WTC11 (cell line): ENCODE measurements around the gene IGFL1. TPM values are rescaled to one million over a fixed set of nuclear protein-coding genes. Genes with fewer than 3 reads are reported as not detected.

Source experiments
- ATAC-seq: fragments of 200-7000 bp; cut with Tn5 transposase; 2 replicates; pipeline ENCODE4 v1.10.0; 2021; ENCODE audit warnings: mild to moderate bottlenecking, moderate library complexity
- CTCF ChIA-PET: fragments of 300-600 bp; sonication (Branson Sonifier 250); formaldehyde crosslinking; loops from one replicate; lab custom pipeline; 2021; ENCODE audit warnings: antibody characterized with exemption; lab: Charles Lee
- POLR2A ChIA-PET: fragments of 350-600 bp; sonication (Branson Sonifier 250); formaldehyde crosslinking; loops from one replicate; lab custom pipeline; 2021; ENCODE audit warnings: antibody characterized with exemption; lab: Charles Lee
- DNase-seq: peaks from one replicate; pipeline ENCODE4 v3.0.0; 2021; ENCODE audit warnings: low spot score
- H3K27ac Mint-ChIP-seq: 2 replicates; pipeline ENCODE4 v1.8.0; 2021; ENCODE audit warnings: mixed read lengths
- H3K27me3 Mint-ChIP-seq: 2 replicates; pipeline ENCODE4 v1.8.0; 2021; ENCODE audit warnings: low read depth, mild to moderate bottlenecking, moderate library complexity, mixed read lengths
- H3K36me3 Mint-ChIP-seq: 2 replicates; pipeline ENCODE4 v1.8.0; 2021; ENCODE audit warnings: mixed read lengths
- H3K4me1 Mint-ChIP-seq: 2 replicates; pipeline ENCODE4 v1.8.0; 2022; ENCODE audit warnings: mixed read lengths
- H3K4me3 Mint-ChIP-seq: 2 replicates; pipeline ENCODE4 v1.8.0; 2021; ENCODE audit warnings: mild to moderate bottlenecking, moderate library complexity, mixed read lengths
- H3K9me3 Mint-ChIP-seq: 2 replicates; pipeline ENCODE4 v1.8.0; 2021; ENCODE audit warnings: mixed read lengths
- CBFB ChIP-seq: sonication (generic); formaldehyde crosslinking; IDR thresholded peaks from 2 replicates; pipeline ENCODE4 v1.8.1; 2022; ENCODE audit warnings: mild to moderate bottlenecking, low read depth, missing genetic modification reagents
- ETV6 ChIP-seq: sonication (generic); formaldehyde crosslinking; IDR thresholded peaks from 2 replicates; pipeline ENCODE4 v1.8.1; 2022; ENCODE audit warnings: mild to moderate bottlenecking, missing genetic modification reagents
- IRF2 ChIP-seq: sonication (generic); formaldehyde crosslinking; IDR thresholded peaks from 2 replicates; pipeline ENCODE4 v1.8.0; 2022; ENCODE audit warnings: low read depth, missing genetic modification reagents, borderline replicate concordance
- JAZF1 ChIP-seq: fragments of 250-450 bp; sonication (Bioruptor Pico); IDR thresholded peaks from 2 replicates; pipeline ENCODE4 v1.9.0; 2021; ENCODE audit warnings: moderate library complexity, mild to moderate bottlenecking, inconsistent platforms
- SMAD3 ChIP-seq: sonication (generic); formaldehyde crosslinking; IDR thresholded peaks from 2 replicates; pipeline ENCODE4 v1.8.0; 2022; ENCODE audit warnings: missing genetic modification reagents, mild to moderate bottlenecking, borderline replicate concordance
- TCF7 ChIP-seq: sonication (generic); formaldehyde crosslinking; IDR thresholded peaks from 2 replicates; pipeline ENCODE4 v1.8.0; 2022; ENCODE audit warnings: mild to moderate bottlenecking, low read depth, missing genetic modification reagents, moderate library complexity
- TEAD4 ChIP-seq: sonication (generic); formaldehyde crosslinking; IDR thresholded peaks from 2 replicates; pipeline ENCODE4 v1.8.0; 2022; ENCODE audit warnings: mild to moderate bottlenecking, missing genetic modification reagents
- ZNF121 ChIP-seq: sonication (generic); formaldehyde crosslinking; IDR thresholded peaks from 2 replicates; pipeline ENCODE4 v1.8.0; 2023; ENCODE audit warnings: missing genetic modification reagents
- ZNF219 ChIP-seq: sonication (generic); formaldehyde crosslinking; IDR thresholded peaks from 2 replicates; pipeline ENCODE4 v1.8.0; 2023; ENCODE audit warnings: missing genetic modification reagents, mild to moderate bottlenecking, borderline replicate concordance
- total RNA-seq: library from RNA; stranded (reverse); gene quantifications from 3 replicates; pipeline ENCODE4 v1.2.3, GENCODE V29; 2021
- TF ChIP-seq, protein P1 (sequence below): sonication (generic); formaldehyde crosslinking; IDR thresholded peaks from 2 replicates; pipeline ENCODE4 v1.8.1; 2023; ENCODE audit warnings: mild to moderate bottlenecking, moderate library complexity, missing genetic modification reagents
- TF ChIP-seq, protein P2 (sequence below): sonication (generic); formaldehyde crosslinking; IDR thresholded peaks from 2 replicates; pipeline ENCODE4 v1.8.0; 2023; ENCODE audit warnings: mild to moderate bottlenecking, missing genetic modification reagents
- TF ChIP-seq, protein P3 (sequence below): sonication (generic); formaldehyde crosslinking; IDR thresholded peaks from 2 replicates; pipeline ENCODE4 v1.8.1; 2023; ENCODE audit warnings: mild to moderate bottlenecking, missing genetic modification reagents, moderate library complexity
- TF ChIP-seq, protein P4 (sequence below): sonication (generic); formaldehyde crosslinking; IDR thresholded peaks from 2 replicates; pipeline ENCODE4 v1.8.1; 2023; ENCODE audit warnings: mild to moderate bottlenecking, missing genetic modification reagents, moderate library complexity
- TF ChIP-seq, protein P5 (sequence below): sonication (generic); formaldehyde crosslinking; IDR thresholded peaks from 2 replicates; pipeline ENCODE4 v1.8.0; 2022; ENCODE audit warnings: mild to moderate bottlenecking, missing genetic modification reagents
- TF ChIP-seq, protein P6 (sequence below): fragments of 250-450 bp; sonication (Bioruptor Pico); IDR thresholded peaks from 2 replicates; pipeline ENCODE4 v1.9.0; 2021; ENCODE audit warnings: mild to moderate bottlenecking, borderline replicate concordance
- TF ChIP-seq, protein P7 (sequence below): sonication (generic); formaldehyde crosslinking; IDR thresholded peaks from 2 replicates; pipeline ENCODE4 v1.8.1; 2023; ENCODE audit warnings: mild to moderate bottlenecking, missing genetic modification reagents
- TF ChIP-seq, protein P8 (sequence below): sonication (generic); formaldehyde crosslinking; IDR thresholded peaks from 2 replicates; pipeline ENCODE4 v1.8.1; 2023; ENCODE audit warnings: mild to moderate bottlenecking, missing genetic modification reagents

The IGFL1 gene
- total RNA-seq, 1 experiment from 2014 or later, result not detected

DNA sequence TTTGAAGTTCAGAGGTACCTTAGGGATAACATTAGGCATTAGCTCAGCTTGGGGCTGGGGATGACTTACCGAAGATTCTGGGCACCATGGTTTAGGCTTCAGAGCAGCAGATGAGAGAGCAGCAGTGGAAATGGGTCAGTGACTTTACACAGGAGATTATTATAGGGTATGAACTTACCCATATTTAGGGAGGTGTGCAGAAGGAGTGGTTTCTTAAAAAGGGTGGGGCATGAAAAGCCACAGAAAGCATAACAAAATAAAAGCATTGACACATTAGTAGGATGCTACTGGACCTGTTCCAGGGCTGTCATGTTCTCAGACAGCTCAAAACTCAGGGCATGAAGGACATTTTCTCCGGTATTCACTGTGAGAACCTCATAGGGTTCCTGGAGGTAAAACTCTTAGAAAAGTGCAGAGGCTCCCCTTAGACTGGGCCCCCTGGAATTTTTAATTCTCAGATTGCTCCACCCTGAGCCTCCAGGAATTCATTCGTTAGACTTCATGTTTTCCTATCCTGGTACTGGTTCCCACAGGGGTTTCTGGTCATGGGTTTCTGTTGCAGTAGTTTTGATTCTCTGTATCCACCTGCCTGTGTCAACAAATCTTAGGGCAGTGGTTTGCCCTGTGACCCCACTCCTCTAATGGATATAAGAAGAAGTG, 20.7 kb downstream of the IGFL1 start:
- CTCF ChIA-PET, result interaction anchor here (1.2 to 2.3 kb wide), 3 partner anchors 172 to 222 kb away, joined by 4 to 8 read pairs (median 6); no protein-coding TSS in a partner anchor
- H3K4me3 Mint-ChIP-seq, result no peak overlapping the region
- TF ChIP-seq, protein P1, sequence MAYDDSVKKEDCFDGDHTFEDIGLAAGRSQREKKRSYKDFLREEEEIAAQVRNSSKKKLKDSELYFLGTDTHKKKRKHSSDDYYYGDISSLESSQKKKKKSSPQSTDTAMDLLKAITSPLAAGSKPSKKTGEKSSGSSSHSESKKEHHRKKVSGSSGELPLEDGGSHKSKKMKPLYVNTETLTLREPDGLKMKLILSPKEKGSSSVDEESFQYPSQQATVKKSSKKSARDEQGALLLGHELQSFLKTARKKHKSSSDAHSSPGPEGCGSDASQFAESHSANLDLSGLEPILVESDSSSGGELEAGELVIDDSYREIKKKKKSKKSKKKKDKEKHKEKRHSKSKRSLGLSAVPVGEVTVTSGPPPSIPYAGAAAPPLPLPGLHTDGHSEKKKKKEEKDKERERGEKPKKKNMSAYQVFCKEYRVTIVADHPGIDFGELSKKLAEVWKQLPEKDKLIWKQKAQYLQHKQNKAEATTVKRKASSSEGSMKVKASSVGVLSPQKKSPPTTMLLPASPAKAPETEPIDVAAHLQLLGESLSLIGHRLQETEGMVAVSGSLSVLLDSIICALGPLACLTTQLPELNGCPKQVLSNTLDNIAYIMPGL (CRISPR knock-in tag), result no peak
- TF ChIP-seq, protein P2, sequence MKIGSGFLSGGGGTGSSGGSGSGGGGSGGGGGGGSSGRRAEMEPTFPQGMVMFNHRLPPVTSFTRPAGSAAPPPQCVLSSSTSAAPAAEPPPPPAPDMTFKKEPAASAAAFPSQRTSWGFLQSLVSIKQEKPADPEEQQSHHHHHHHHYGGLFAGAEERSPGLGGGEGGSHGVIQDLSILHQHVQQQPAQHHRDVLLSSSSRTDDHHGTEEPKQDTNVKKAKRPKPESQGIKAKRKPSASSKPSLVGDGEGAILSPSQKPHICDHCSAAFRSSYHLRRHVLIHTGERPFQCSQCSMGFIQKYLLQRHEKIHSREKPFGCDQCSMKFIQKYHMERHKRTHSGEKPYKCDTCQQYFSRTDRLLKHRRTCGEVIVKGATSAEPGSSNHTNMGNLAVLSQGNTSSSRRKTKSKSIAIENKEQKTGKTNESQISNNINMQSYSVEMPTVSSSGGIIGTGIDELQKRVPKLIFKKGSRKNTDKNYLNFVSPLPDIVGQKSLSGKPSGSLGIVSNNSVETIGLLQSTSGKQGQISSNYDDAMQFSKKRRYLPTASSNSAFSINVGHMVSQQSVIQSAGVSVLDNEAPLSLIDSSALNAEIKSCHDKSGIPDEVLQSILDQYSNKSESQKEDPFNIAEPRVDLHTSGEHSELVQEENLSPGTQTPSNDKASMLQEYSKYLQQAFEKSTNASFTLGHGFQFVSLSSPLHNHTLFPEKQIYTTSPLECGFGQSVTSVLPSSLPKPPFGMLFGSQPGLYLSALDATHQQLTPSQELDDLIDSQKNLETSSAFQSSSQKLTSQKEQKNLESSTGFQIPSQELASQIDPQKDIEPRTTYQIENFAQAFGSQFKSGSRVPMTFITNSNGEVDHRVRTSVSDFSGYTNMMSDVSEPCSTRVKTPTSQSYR, result no peak
- TF ChIP-seq CBFB (CRISPR knock-in tag) (no peak), TEAD4 (no peak), JAZF1 (CRISPR knock-in tag) (no peak), ZNF121 (CRISPR knock-in tag) (no peak), SMAD3 (CRISPR knock-in tag) (no peak), IRF2 (no peak), ETV6 (no peak), TCF7 (no peak), ZNF219 (no peak)
- TF ChIP-seq, protein P3, sequence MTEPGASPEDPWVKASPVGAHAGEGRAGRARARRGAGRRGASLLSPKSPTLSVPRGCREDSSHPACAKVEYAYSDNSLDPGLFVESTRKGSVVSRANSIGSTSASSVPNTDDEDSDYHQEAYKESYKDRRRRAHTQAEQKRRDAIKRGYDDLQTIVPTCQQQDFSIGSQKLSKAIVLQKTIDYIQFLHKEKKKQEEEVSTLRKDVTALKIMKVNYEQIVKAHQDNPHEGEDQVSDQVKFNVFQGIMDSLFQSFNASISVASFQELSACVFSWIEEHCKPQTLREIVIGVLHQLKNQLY, result no peak
- TF ChIP-seq, protein P4, sequence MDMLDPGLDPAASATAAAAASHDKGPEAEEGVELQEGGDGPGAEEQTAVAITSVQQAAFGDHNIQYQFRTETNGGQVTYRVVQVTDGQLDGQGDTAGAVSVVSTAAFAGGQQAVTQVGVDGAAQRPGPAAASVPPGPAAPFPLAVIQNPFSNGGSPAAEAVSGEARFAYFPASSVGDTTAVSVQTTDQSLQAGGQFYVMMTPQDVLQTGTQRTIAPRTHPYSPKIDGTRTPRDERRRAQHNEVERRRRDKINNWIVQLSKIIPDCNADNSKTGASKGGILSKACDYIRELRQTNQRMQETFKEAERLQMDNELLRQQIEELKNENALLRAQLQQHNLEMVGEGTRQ (CRISPR knock-in tag), result no peak
- TF ChIP-seq, protein P5, sequence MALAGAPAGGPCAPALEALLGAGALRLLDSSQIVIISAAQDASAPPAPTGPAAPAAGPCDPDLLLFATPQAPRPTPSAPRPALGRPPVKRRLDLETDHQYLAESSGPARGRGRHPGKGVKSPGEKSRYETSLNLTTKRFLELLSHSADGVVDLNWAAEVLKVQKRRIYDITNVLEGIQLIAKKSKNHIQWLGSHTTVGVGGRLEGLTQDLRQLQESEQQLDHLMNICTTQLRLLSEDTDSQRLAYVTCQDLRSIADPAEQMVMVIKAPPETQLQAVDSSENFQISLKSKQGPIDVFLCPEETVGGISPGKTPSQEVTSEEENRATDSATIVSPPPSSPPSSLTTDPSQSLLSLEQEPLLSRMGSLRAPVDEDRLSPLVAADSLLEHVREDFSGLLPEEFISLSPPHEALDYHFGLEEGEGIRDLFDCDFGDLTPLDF (CRISPR knock-in tag), result no peak
- TF ChIP-seq, protein P6, sequence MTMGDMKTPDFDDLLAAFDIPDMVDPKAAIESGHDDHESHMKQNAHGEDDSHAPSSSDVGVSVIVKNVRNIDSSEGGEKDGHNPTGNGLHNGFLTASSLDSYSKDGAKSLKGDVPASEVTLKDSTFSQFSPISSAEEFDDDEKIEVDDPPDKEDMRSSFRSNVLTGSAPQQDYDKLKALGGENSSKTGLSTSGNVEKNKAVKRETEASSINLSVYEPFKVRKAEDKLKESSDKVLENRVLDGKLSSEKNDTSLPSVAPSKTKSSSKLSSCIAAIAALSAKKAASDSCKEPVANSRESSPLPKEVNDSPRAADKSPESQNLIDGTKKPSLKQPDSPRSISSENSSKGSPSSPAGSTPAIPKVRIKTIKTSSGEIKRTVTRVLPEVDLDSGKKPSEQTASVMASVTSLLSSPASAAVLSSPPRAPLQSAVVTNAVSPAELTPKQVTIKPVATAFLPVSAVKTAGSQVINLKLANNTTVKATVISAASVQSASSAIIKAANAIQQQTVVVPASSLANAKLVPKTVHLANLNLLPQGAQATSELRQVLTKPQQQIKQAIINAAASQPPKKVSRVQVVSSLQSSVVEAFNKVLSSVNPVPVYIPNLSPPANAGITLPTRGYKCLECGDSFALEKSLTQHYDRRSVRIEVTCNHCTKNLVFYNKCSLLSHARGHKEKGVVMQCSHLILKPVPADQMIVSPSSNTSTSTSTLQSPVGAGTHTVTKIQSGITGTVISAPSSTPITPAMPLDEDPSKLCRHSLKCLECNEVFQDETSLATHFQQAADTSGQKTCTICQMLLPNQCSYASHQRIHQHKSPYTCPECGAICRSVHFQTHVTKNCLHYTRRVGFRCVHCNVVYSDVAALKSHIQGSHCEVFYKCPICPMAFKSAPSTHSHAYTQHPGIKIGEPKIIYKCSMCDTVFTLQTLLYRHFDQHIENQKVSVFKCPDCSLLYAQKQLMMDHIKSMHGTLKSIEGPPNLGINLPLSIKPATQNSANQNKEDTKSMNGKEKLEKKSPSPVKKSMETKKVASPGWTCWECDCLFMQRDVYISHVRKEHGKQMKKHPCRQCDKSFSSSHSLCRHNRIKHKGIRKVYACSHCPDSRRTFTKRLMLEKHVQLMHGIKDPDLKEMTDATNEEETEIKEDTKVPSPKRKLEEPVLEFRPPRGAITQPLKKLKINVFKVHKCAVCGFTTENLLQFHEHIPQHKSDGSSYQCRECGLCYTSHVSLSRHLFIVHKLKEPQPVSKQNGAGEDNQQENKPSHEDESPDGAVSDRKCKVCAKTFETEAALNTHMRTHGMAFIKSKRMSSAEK (CRISPR knock-in tag), result no peak
- TF ChIP-seq, protein P7, sequence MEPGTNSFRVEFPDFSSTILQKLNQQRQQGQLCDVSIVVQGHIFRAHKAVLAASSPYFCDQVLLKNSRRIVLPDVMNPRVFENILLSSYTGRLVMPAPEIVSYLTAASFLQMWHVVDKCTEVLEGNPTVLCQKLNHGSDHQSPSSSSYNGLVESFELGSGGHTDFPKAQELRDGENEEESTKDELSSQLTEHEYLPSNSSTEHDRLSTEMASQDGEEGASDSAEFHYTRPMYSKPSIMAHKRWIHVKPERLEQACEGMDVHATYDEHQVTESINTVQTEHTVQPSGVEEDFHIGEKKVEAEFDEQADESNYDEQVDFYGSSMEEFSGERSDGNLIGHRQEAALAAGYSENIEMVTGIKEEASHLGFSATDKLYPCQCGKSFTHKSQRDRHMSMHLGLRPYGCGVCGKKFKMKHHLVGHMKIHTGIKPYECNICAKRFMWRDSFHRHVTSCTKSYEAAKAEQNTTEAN, result no peak
- TF ChIP-seq, protein P8, sequence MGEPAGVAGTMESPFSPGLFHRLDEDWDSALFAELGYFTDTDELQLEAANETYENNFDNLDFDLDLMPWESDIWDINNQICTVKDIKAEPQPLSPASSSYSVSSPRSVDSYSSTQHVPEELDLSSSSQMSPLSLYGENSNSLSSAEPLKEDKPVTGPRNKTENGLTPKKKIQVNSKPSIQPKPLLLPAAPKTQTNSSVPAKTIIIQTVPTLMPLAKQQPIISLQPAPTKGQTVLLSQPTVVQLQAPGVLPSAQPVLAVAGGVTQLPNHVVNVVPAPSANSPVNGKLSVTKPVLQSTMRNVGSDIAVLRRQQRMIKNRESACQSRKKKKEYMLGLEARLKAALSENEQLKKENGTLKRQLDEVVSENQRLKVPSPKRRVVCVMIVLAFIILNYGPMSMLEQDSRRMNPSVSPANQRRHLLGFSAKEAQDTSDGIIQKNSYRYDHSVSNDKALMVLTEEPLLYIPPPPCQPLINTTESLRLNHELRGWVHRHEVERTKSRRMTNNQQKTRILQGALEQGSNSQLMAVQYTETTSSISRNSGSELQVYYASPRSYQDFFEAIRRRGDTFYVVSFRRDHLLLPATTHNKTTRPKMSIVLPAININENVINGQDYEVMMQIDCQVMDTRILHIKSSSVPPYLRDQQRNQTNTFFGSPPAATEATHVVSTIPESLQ (CRISPR knock-in tag), result no peak

More for the DNA sequence above, 20.7 kb downstream of the IGFL1 start:
- Mint-ChIP-seq H3K36me3 (no peaks in the 10 kb centered on the region), H3K27me3 (no peaks in the 10 kb centered on the region; the same call in 1 of the 2 replicates), H3K9me3 (no peaks in the 10 kb centered on the region), H3K4me1 (0 out of 2 replicates have a peak, but pooled peaks cover 3% of the 10 kb centered on the region), H3K27ac (no peak overlapping the region)
- no peak for DNase-seq
- POLR2A ChIA-PET, result interaction anchor here (0.6 kb wide), 1 partner anchor 147 kb away, joined by 6 read pairs; no protein-coding TSS in a partner anchor
- no peak for ATAC-seq
